Liver (tissue), 9 donors: ENCODE results near the gene BPIFA2. TPM values are rescaled to one million over a fixed set of nuclear protein-coding genes. Genes with fewer than 3 reads are reported as not detected.

ENCODE experiments used
- DNase-seq: peaks from one replicate; pipeline ENCODE4 v3.0.0-alpha.2; 2017; ENCODE audit warnings: low spot score
- H3K27ac ChIP-seq, 2 donors: one replicate each; pipeline ENCODE4 v1.7.0; 2013; ENCODE audit warnings: inconsistent platforms in 2 of 2, low read length in 2 of 2, control low read depth in 1 of 2, low read depth in 1 of 2, mild to moderate bottlenecking in 1 of 2
- H3K27me3 ChIP-seq, 4 donors: one replicate each; pipeline versions ENCODE4 v1.6.1 to v1.7.0; 2013; ENCODE audit warnings: low read length in 3 of 4, inconsistent platforms in 1 of 4, mild to moderate bottlenecking in 1 of 4, moderate library complexity in 1 of 4; ENCODE audit not compliant: control insufficient read depth in 4 of 4, insufficient read depth in 4 of 4
- H3K36me3 ChIP-seq, 4 donors: one replicate each; pipeline versions ENCODE4 v1.6.1 to v1.7.0; 2013; ENCODE audit warnings: low read length in 3 of 4, mild to moderate bottlenecking in 3 of 4, low read depth in 1 of 4, moderate library complexity in 1 of 4; ENCODE audit not compliant: control insufficient read depth in 4 of 4, insufficient read depth in 3 of 4
- H3K4me1 ChIP-seq, 4 donors: one replicate each; pipeline versions ENCODE4 v1.6.1 to v1.7.0; 2013; ENCODE audit warnings: low read length in 3 of 4, mild to moderate bottlenecking in 3 of 4, moderate library complexity in 1 of 4; ENCODE audit not compliant: control insufficient read depth in 4 of 4, insufficient read depth in 4 of 4
- H3K4me3 ChIP-seq, 3 donors: one replicate each; pipeline versions ENCODE4 v1.6.1 to v1.7.0; 2013; ENCODE audit warnings: low read length in 3 of 3, control low read depth in 1 of 3, low read depth in 1 of 3, mild to moderate bottlenecking in 1 of 3
- H3K9ac ChIP-seq, 2 donors: one replicate each; pipeline ENCODE4 v1.7.0; 2013; ENCODE audit warnings: low read length in 2 of 2, mild to moderate bottlenecking in 2 of 2, moderate library complexity in 2 of 2, control low read depth in 1 of 2, low read depth in 1 of 2
- H3K9me3 ChIP-seq, 4 donors: one replicate each; pipeline versions ENCODE4 v1.6.1 to v1.7.0; 2013; ENCODE audit warnings: low read length in 3 of 4; ENCODE audit not compliant: control insufficient read depth in 4 of 4
- FOXA1 ChIP-seq: IDR thresholded peaks from 2 replicates; pipeline ENCODE4 v1.6.1; 2016; ENCODE audit warnings: antibody characterized with exemption
- FOXA2 ChIP-seq: IDR thresholded peaks from 2 replicates; pipeline ENCODE4 v1.6.1; 2016; ENCODE audit warnings: antibody characterized with exemption
- GABPA ChIP-seq, 2 donors: IDR thresholded peaks in 1 of 2; conservative IDR thresholded peaks in 1 of 2; 2 replicates each; pipeline ENCODE4 v1.6.1; 2016; ENCODE audit warnings: antibody characterized with exemption in 2 of 2, mild to moderate bottlenecking in 1 of 2, moderate library complexity in 1 of 2
- HNF4A ChIP-seq, 2 donors: conservative IDR thresholded peaks; 2 replicates each; pipeline ENCODE4 v1.6.1; 2016; ENCODE audit warnings: antibody characterized with exemption in 2 of 2, mild to moderate bottlenecking in 2 of 2
- HNF4G ChIP-seq: IDR thresholded peaks from 2 replicates; pipeline ENCODE4 v1.6.1; 2016; ENCODE audit warnings: antibody characterized with exemption
- JUND ChIP-seq, 2 donors: IDR thresholded peaks; 2 replicates each; pipeline ENCODE4 v1.6.1; 2016; ENCODE audit warnings: antibody characterized with exemption in 2 of 2
- NR2F2 ChIP-seq: IDR thresholded peaks from 2 replicates; pipeline ENCODE4 v1.6.1; 2016; ENCODE audit warnings: antibody characterized with exemption
- RAD21 ChIP-seq, 2 donors: IDR thresholded peaks; 2 replicates each; pipeline ENCODE4 v1.6.1; 2016; ENCODE audit warnings: antibody characterized with exemption in 2 of 2, mild to moderate bottlenecking in 2 of 2
- RXRA ChIP-seq, 2 donors: IDR thresholded peaks; 2 replicates each; pipeline ENCODE4 v1.6.1; 2017 to 2018; ENCODE audit warnings: antibody characterized with exemption in 2 of 2, mild to moderate bottlenecking in 1 of 2
- SP1 ChIP-seq: IDR thresholded peaks from 2 replicates; pipeline ENCODE4 v1.6.1; 2018; ENCODE audit warnings: antibody characterized with exemption, mild to moderate bottlenecking
- TAF1 ChIP-seq: conservative IDR thresholded peaks from 2 replicates; pipeline ENCODE4 v1.6.1; 2016; ENCODE audit warnings: antibody characterized with exemption, mild to moderate bottlenecking
- YY1 ChIP-seq: IDR thresholded peaks from 2 replicates; pipeline ENCODE4 v1.6.1; 2016; ENCODE audit warnings: antibody characterized with exemption, mild to moderate bottlenecking
- WGBS: extraction: QIAGEN DNeasy Blood & Tissue Kit; methylation state at CpG from one replicate; pipeline ENCODE4 v1.1.7; 2013; 5-methylcytosine and 5-hydroxymethylcytosine counted together
- polyA plus RNA-seq, 2 donors: library from polyadenylated mRNA; stranded (reverse) in 1 of 2; unstranded in 1 of 2; fragments of 200-250 nt in 1 of 2; fragments of >200 nt in 1 of 2; fragmentation: Nextera tagmentation in 1 of 2; extraction: Ambion mirVana in 1 of 2; gene quantifications; one replicate each; pipeline versions ENCODE4 v1.2.1 to v1.2.3, GENCODE V29; 2013 to 2015
- total RNA-seq, 2 donors: library from RNA; depleted of rRNA; stranded (reverse); fragments of >200 nt; gene quantifications; one replicate each; pipeline ENCODE4 v1.2.3, GENCODE V29; 2014
- TF ChIP-seq, protein P1 (sequence below): IDR thresholded peaks from 2 replicates; pipeline ENCODE4 v1.6.1; 2016; ENCODE audit warnings: antibody characterized with exemption
- TF ChIP-seq, protein P2 (sequence below): IDR thresholded peaks from 2 replicates; pipeline ENCODE4 v1.6.1; 2016; ENCODE audit warnings: antibody characterized with exemption
- TF ChIP-seq, protein P3 (sequence below): fragments of 150-350 bp; IDR thresholded peaks from 2 replicates; pipeline ENCODE4 v1.5.1; 2017; ENCODE audit warnings: improper control_type of control experiment, low read depth, low read length; ENCODE audit not compliant: missing input control
- TF ChIP-seq, protein P4 (sequence below): IDR thresholded peaks from 2 replicates; pipeline ENCODE4 v1.6.1; 2016; ENCODE audit warnings: antibody characterized with exemption
- donor health status: healthy.
- donor health status: healthy.
- donor health status: healthy.
- donor health status: healthy.
- donor health status: healthy.

BPIFA2 gene
- total and polyA plus RNA-seq, 4 donors = not detected

DNA sequence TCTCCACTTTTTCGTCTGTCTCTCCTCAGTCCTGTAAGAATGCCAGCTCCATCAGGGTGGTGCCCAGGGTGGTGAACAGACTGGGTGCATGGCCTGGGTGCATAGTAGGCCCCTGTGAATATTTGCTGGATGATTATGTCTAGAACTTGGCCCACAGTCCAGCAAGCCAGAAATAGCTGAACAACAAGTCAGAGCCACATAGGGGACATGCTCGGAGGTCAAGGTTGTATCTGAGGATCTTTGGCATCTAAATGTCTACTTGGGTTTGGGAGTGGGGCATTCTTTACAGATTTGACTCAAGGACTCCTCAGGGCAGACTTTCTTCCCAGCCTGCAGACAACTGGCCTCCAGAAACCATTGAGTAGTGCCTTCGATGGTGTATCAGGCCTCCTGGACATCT, 31.1 kb downstream of the BPIFA2 start:
- H3K36me3 ChIP-seq = no peaks in the 10 kb centered on the region
- no peak overlapping the region for H3K4me3 ChIP-seq
- H3K27me3 ChIP-seq = peaks cover 0 to 3% (median 0%) of the 10 kb centered on the region in 4 donors
- DNase-seq = no peak
- H3K27ac ChIP-seq = no peak overlapping the region
- TF ChIP-seq, protein P1, sequence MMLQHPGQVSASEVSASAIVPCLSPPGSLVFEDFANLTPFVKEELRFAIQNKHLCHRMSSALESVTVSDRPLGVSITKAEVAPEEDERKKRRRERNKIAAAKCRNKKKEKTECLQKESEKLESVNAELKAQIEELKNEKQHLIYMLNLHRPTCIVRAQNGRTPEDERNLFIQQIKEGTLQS = no peak
- no peak for TF ChIP-seq JUND (IDR thresholded peaks at IDR 0.05)
- TF ChIP-seq FOXA1 = no peak
- no peak for TF ChIP-seq TAF1
- TF ChIP-seq, protein P2, sequence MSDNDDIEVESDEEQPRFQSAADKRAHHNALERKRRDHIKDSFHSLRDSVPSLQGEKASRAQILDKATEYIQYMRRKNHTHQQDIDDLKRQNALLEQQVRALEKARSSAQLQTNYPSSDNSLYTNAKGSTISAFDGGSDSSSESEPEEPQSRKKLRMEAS = no peak
- TF ChIP-seq NR2F2 = no peak
- no peak for TF ChIP-seq SP1
- TF ChIP-seq, protein P3, sequence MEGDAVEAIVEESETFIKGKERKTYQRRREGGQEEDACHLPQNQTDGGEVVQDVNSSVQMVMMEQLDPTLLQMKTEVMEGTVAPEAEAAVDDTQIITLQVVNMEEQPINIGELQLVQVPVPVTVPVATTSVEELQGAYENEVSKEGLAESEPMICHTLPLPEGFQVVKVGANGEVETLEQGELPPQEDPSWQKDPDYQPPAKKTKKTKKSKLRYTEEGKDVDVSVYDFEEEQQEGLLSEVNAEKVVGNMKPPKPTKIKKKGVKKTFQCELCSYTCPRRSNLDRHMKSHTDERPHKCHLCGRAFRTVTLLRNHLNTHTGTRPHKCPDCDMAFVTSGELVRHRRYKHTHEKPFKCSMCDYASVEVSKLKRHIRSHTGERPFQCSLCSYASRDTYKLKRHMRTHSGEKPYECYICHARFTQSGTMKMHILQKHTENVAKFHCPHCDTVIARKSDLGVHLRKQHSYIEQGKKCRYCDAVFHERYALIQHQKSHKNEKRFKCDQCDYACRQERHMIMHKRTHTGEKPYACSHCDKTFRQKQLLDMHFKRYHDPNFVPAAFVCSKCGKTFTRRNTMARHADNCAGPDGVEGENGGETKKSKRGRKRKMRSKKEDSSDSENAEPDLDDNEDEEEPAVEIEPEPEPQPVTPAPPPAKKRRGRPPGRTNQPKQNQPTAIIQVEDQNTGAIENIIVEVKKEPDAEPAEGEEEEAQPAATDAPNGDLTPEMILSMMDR = no peak
- no peak for TF ChIP-seq HNF4G
- no peaks in the 10 kb centered on the region for H3K9me3 ChIP-seq
- WGBS = 78% methylated on average over 3 of the region's 3 CpGs
- H3K4me1 ChIP-seq = no peaks in the 10 kb centered on the region
- no peak overlapping the region for H3K9ac ChIP-seq

DNA sequence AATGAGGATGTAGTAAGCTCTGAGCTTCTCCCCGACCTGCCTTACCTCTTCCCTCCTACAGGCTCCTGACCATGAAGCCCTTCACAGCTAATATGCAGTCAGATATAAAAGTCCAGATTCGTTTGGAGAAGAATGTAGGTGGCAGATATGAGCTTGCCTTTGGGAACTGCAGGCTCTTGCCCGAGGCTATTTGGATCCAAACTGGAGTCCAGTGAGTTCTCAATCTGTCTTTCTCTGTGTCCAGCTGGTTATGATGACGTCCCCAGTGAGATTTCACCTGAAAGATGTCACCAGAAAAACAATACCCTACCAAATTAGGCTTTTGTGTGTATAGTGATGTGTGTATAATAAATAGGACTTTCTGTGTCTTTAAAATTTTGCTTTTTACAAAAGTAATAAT, 34.5 kb downstream of the BPIFA2 start:
- DNase-seq = no peak
- Histone ChIP-seq H3K4me3 (no peak overlapping the region), H3K27ac (no peak overlapping the region), H3K27me3 (peaks cover 0 to 5% (median 0%) of the 10 kb centered on the region in 4 donors), H3K9me3 (no peaks in the 10 kb centered on the region), H3K4me1 (no peaks in the 10 kb centered on the region), H3K36me3 (no peaks in the 10 kb centered on the region), H3K9ac (no peak overlapping the region)
- TF ChIP-seq GABPA (IDR thresholded peaks at IDR 0.05 in 1 of 2, conservative IDR thresholded peaks at IDR 0.05 in 1 of 2) (no peak), RAD21 (IDR thresholded peaks at IDR 0.05) (no peak), NR2F2 (no peak), RXRA (IDR thresholded peaks at IDR 0.05) (no peak), YY1 (no peak), FOXA1 (no peak), HNF4G (no peak), HNF4A (conservative IDR thresholded peaks at IDR 0.05) (no peak), JUND (IDR thresholded peaks at IDR 0.05) (no peak), SP1 (no peak)
- TF ChIP-seq, protein P3 = no peak
- TF ChIP-seq, protein P1 = no peak
- 47% methylated on average over 4 of the region's 4 CpGs for WGBS

DNA sequence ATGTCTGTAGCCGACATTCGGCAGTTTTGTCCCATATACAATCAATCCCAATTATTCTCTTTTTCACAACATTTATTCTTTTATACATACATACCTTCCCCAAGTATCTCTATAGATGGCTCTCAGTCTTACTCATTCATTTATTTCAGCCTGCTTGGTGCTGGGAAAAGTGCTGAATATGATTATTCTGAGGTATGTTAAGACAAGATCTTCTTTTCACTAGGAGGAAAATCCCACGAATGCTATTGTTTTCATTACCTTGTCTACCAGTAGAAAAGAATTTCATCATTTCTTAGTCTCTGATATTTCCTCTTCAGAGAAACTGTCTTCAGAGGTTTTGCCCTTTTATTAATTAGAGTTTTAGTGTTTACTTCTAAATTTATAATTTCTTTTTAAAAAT, 35.5 kb downstream of the BPIFA2 start:
- Histone ChIP-seq H3K4me1 (no peaks in the 10 kb centered on the region), H3K9ac (no peak overlapping the region), H3K4me3 (no peak overlapping the region), H3K27me3 (peaks cover 0 to 5% (median 0%) of the 10 kb centered on the region in 4 donors), H3K27ac (no peak overlapping the region), H3K36me3 (no peaks in the 10 kb centered on the region), H3K9me3 (no peaks in the 10 kb centered on the region)
- 83% methylated on average over 3 of the region's 3 CpGs for WGBS
- no peak for DNase-seq
- no peak for TF ChIP-seq RAD21 (IDR thresholded peaks at IDR 0.05)
- TF ChIP-seq NR2F2 = no peak
- TF ChIP-seq JUND (IDR thresholded peaks at IDR 0.05) = no peak
- no peak for TF ChIP-seq TAF1
- TF ChIP-seq RXRA (IDR thresholded peaks at IDR 0.05) = no peak
- TF ChIP-seq HNF4G = no peak
- TF ChIP-seq HNF4A (conservative IDR thresholded peaks at IDR 0.05) = no peak
- TF ChIP-seq, protein P3 = no peak
- TF ChIP-seq FOXA2 = no peak
- TF ChIP-seq, protein P4, sequence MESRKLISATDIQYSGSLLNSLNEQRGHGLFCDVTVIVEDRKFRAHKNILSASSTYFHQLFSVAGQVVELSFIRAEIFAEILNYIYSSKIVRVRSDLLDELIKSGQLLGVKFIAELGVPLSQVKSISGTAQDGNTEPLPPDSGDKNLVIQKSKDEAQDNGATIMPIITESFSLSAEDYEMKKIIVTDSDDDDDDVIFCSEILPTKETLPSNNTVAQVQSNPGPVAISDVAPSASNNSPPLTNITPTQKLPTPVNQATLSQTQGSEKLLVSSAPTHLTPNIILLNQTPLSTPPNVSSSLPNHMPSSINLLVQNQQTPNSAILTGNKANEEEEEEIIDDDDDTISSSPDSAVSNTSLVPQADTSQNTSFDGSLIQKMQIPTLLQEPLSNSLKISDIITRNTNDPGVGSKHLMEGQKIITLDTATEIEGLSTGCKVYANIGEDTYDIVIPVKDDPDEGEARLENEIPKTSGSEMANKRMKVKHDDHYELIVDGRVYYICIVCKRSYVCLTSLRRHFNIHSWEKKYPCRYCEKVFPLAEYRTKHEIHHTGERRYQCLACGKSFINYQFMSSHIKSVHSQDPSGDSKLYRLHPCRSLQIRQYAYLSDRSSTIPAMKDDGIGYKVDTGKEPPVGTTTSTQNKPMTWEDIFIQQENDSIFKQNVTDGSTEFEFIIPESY = no peak
